ENCODE results near the gene OPCML. TPM values are rescaled to one million over a fixed set of nuclear protein-coding genes. Genes with fewer than 3 reads are reported as not detected.

OPCML gene
- total RNA-seq, 1 experiment from 2014 or later, result not detected

DNA sequence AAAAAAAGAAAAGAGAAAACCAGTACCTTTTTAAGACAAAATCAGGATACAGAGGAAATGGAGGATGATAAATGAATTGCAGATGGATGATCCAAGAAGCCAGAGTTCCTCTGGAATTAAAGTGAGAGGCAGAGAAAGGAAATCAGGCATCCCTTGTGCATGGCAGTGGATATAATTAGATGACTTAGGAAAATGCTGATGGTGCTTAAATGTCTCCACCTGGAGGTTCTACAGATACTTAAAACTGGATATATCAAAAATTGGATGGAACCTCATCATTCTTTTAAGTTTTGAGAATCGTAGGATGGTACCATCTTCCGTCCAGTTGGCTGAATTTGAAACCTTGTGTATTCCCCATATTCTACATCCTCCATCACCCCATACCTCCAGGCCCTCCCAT lies 1121.9 kb downstream of the OPCML start:
- no TSS peak for BruUV-seq (replicated peaks)
- no peak overlapping the region for H3K4me2 ChIP-seq
- no peak for TF ChIP-seq EZH2 (IDR thresholded peaks at IDR 0.05; ENCODE audit: low read depth)
- TF ChIP-seq, protein P1, sequence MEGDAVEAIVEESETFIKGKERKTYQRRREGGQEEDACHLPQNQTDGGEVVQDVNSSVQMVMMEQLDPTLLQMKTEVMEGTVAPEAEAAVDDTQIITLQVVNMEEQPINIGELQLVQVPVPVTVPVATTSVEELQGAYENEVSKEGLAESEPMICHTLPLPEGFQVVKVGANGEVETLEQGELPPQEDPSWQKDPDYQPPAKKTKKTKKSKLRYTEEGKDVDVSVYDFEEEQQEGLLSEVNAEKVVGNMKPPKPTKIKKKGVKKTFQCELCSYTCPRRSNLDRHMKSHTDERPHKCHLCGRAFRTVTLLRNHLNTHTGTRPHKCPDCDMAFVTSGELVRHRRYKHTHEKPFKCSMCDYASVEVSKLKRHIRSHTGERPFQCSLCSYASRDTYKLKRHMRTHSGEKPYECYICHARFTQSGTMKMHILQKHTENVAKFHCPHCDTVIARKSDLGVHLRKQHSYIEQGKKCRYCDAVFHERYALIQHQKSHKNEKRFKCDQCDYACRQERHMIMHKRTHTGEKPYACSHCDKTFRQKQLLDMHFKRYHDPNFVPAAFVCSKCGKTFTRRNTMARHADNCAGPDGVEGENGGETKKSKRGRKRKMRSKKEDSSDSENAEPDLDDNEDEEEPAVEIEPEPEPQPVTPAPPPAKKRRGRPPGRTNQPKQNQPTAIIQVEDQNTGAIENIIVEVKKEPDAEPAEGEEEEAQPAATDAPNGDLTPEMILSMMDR (conservative IDR thresholded peaks at IDR 0.05), result no peak
- H3K36me3 ChIP-seq (ENCODE audit: low read depth), result no peaks in the 10 kb centered on the region
- H3K27me3 ChIP-seq (ENCODE audit: insufficient read depth, low read depth), result no peaks in the 10 kb centered on the region
- H3K4me3 ChIP-seq, result no peak overlapping the region
- H3K9me2 ChIP-seq (ENCODE audit: insufficient read depth), result no peaks in the 10 kb centered on the region
- POLR2A ChIA-PET (ENCODE audit: unreplicated experiment), result no interaction called here
- no peak overlapping the region for H3K27ac ChIP-seq
- H4K20me1 ChIP-seq (ENCODE audit: insufficient read depth), result no peaks in the 10 kb centered on the region
- intact Hi-C loops (cut with micrococcal nuclease; ENCODE audit: unreplicated experiment), result no loop called here
- no peak for DNase-seq
- CTCF ChIA-PET, result no interaction called here
- H3K4me1 ChIP-seq (replicated peaks; ENCODE audit: insufficient read depth), result no peaks in the 10 kb centered on the region
- no peaks in the 10 kb centered on the region for H3K9me3 ChIP-seq (ENCODE audit: insufficient read depth, low read depth)
- no peaks in the 10 kb centered on the region for H3F3A ChIP-seq (ENCODE audit: insufficient read depth, low read depth)
- H3K79me2 ChIP-seq (ENCODE audit: low read depth), result no peaks in the 10 kb centered on the region
- no peak overlapping the region for H2AFZ ChIP-seq

DNA sequence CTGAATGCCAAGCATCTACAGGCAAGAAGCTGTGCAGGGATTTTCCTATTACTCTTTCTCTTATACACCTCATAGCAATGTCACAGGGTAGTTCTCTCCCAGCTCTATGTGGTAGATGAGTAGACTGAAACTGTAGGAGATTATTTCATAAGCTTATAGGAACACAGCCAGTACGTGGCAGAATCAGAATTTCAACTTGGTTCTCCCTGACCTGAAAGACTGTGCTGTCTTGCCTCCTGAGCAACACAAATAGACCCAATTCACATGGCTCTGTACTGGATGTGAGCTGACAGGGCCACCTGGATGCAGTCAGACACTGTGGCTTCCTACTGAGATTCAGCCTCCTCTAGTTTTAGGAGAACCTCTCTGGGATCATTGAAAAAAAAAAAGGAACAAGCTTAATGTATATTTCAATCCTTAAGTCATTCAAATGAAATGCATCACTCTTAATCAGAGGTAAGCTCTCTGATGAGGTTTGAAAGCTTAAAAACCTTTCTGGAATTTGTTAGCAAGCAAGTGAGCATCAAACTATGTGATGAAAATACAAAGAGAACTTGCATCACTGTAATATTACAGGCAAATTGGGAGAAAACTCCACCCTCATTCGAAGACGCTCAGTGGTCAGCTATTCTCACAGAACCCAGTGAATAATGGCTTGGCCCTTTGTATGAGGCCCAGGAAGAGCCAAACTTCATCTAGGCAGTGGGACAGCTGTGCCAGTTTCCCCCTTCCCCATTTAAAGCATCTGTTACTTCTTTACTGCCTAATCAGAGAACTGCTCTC lies 1122.5 kb downstream of the OPCML start:
- Histone ChIP-seq H3K79me2 (ENCODE audit: low read depth) (no peaks in the 10 kb centered on the region), H4K20me1 (ENCODE audit: insufficient read depth) (no peaks in the 10 kb centered on the region), H3F3A (ENCODE audit: insufficient read depth, low read depth) (no peaks in the 10 kb centered on the region), H3K9me2 (ENCODE audit: insufficient read depth) (no peaks in the 10 kb centered on the region), H3K4me3 (no peak overlapping the region), H3K9me3 (ENCODE audit: insufficient read depth, low read depth) (no peaks in the 10 kb centered on the region), H2AFZ (no peak overlapping the region), H3K27me3 (ENCODE audit: insufficient read depth, low read depth) (no peaks in the 10 kb centered on the region), H3K27ac (no peak overlapping the region), H3K4me1 (replicated peaks; ENCODE audit: insufficient read depth) (no peaks in the 10 kb centered on the region), H3K36me3 (ENCODE audit: low read depth) (no peaks in the 10 kb centered on the region), H3K4me2 (no peak overlapping the region)
- no TSS peak for BruUV-seq (replicated peaks)
- ChIA-PET POLR2A (ENCODE audit: unreplicated experiment) (no interaction called here), CTCF (no interaction called here)
- intact Hi-C loops (cut with micrococcal nuclease; ENCODE audit: unreplicated experiment), result no loop called here
- no peak for TF ChIP-seq EZH2 (IDR thresholded peaks at IDR 0.05; ENCODE audit: low read depth)
- TF ChIP-seq, protein P1 (conservative IDR thresholded peaks at IDR 0.05), result no peak
- DNase-seq, result no peak

DNA sequence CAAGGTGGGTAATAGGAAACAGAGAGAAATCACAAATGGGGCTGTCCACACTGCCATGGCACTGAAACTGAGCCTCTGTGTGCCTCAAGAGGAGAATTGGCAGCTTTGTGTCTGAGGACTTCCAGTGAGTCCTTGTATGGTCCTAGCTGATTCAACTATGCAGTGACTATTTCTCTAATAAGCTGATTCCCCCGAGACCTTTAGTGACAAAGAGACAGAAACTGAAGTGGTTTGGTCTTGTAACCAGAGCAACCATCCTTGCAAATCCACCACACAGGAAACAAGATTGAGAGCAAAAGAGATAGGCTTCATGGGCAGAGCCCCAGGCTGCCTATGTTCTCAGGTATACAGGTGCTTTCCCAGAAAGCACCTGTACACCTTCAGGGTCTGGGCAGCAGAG lies 1123.4 kb downstream of the OPCML start:
- Histone ChIP-seq H3K27me3 (ENCODE audit: insufficient read depth, low read depth) (no peaks in the 10 kb centered on the region), H2AFZ (no peak overlapping the region), H3K4me3 (no peak overlapping the region), H3K9me3 (ENCODE audit: insufficient read depth, low read depth) (no peaks in the 10 kb centered on the region), H3F3A (ENCODE audit: insufficient read depth, low read depth) (no peaks in the 10 kb centered on the region), H3K4me1 (replicated peaks; ENCODE audit: insufficient read depth) (no peaks in the 10 kb centered on the region), H3K36me3 (ENCODE audit: low read depth) (no peaks in the 10 kb centered on the region), H3K4me2 (no peak overlapping the region), H4K20me1 (ENCODE audit: insufficient read depth) (no peaks in the 10 kb centered on the region), H3K9me2 (ENCODE audit: insufficient read depth) (no peaks in the 10 kb centered on the region), H3K27ac (no peak overlapping the region), H3K79me2 (ENCODE audit: low read depth) (no peaks in the 10 kb centered on the region)
- POLR2A ChIA-PET (ENCODE audit: unreplicated experiment), result no interaction called here
- intact Hi-C loops (cut with micrococcal nuclease; ENCODE audit: unreplicated experiment), result no loop called here
- CTCF ChIA-PET, result no interaction called here
- DNase-seq, result no peak
- no TSS peak for BruUV-seq (replicated peaks)
- TF ChIP-seq, protein P1 (conservative IDR thresholded peaks at IDR 0.05), result no peak
- no peak for TF ChIP-seq EZH2 (IDR thresholded peaks at IDR 0.05; ENCODE audit: low read depth)

Data from PC-9 (cell line).